ENCODE measurements around the gene OR52K2.

The OR52K2 gene

GRCh38 chr11:4495487-4495886, 46.4 kb downstream of the OR52K2 start:
- Histone ChIP-seq H3K79me1 (ENCODE audit: low read depth, low read length) (no peaks in the 10 kb centered on the region), H3K23ac (ENCODE audit: low read depth, low read length, poor library complexity) (no peak overlapping the region), H3K36me3 (replicated peaks in 1 of 2; ENCODE audit: control insufficient read depth in 2 of 2, insufficient read depth in 2 of 2, low read length in 2 of 2) (no peaks in the 10 kb centered on the region), H3K9ac (ENCODE audit: low read depth, low read length, poor library complexity) (no peak overlapping the region), H2AFZ (ENCODE audit: low read length) (no peak overlapping the region), H2BK15ac (ENCODE audit: low read length) (no peak overlapping the region), H3K4me3 (ENCODE audit: low read length in 2 of 2) (no peak overlapping the region), H2BK12ac (ENCODE audit: low read length) (no peak overlapping the region), H3K27ac (replicated peaks; ENCODE audit: low read length) (no peak overlapping the region), H4K91ac (ENCODE audit: low read depth, low read length, poor library complexity) (no peak overlapping the region), H3K27me3 (ENCODE audit: control insufficient read depth in 3 of 3, insufficient read depth in 3 of 3, low read depth in 1 of 3, low read length in 3 of 3) (peaks cover 0 to 37% (median 0%) of the 10 kb centered on the region in 3 experiments), H3K4ac (ENCODE audit: low read length) (no peak overlapping the region), H2BK120ac (ENCODE audit: low read depth, low read length) (no peak overlapping the region), H3K18ac (ENCODE audit: low read length) (no peak overlapping the region), H3K4me1 (ENCODE audit: control insufficient read depth in 2 of 2, insufficient read depth in 1 of 2, low read depth in 1 of 2, low read length in 2 of 2) (no peaks in the 10 kb centered on the region), H3K14ac (ENCODE audit: low read length) (no peak overlapping the region), H2AK5ac (ENCODE audit: low read depth, low read length) (no peak overlapping the region), H2BK5ac (ENCODE audit: low read length) (no peak overlapping the region), H4K8ac (ENCODE audit: low read depth, low read length) (no peak overlapping the region), H3K9me3 (replicated peaks in 1 of 2; ENCODE audit: control insufficient read depth in 2 of 2, insufficient read depth in 1 of 2, low read depth in 1 of 2, low read length in 2 of 2) (no peaks in the 10 kb centered on the region), H3K4me2 (ENCODE audit: insufficient read depth, low read length, poor library complexity, severe bottlenecking) (no peak overlapping the region)
- no peak for DNase-seq (ENCODE audit: low spot score)
- no CpG with 5 or more reads among the region's 7 CpGs for WGBS, 2 donors (ENCODE audit: extremely low coverage in 2 of 2, insufficient read length in 2 of 2, insufficient replicate concordance in 1 of 2)

GRCh38 chr11:4495986-4496385, 46.9 kb downstream of the OR52K2 start:
- H2AK5ac ChIP-seq (ENCODE audit: low read depth, low read length): no peak overlapping the region
- H3K14ac ChIP-seq (ENCODE audit: low read length): no peak overlapping the region
- H3K36me3 ChIP-seq (replicated peaks in 1 of 2; ENCODE audit: control insufficient read depth in 2 of 2, insufficient read depth in 2 of 2, low read length in 2 of 2): no peaks in the 10 kb centered on the region
- no CpG with 5 or more reads among the region's 6 CpGs for WGBS, 2 donors (ENCODE audit: extremely low coverage in 2 of 2, insufficient read length in 2 of 2, insufficient replicate concordance in 1 of 2)
- H3K4me2 ChIP-seq (ENCODE audit: insufficient read depth, low read length, poor library complexity, severe bottlenecking): no peak overlapping the region
- no peak for DNase-seq (ENCODE audit: low spot score)
- no peak overlapping the region for H3K4ac ChIP-seq (ENCODE audit: low read length)
- H3K4me3 ChIP-seq (ENCODE audit: low read length in 2 of 2): no peak overlapping the region
- H4K8ac ChIP-seq (ENCODE audit: low read depth, low read length): no peak overlapping the region
- no peaks in the 10 kb centered on the region for H3K4me1 ChIP-seq (ENCODE audit: control insufficient read depth in 2 of 2, insufficient read depth in 1 of 2, low read depth in 1 of 2, low read length in 2 of 2)
- no peak overlapping the region for H4K91ac ChIP-seq (ENCODE audit: low read depth, low read length, poor library complexity)
- H3K27ac ChIP-seq (replicated peaks; ENCODE audit: low read length): no peak overlapping the region
- H3K9ac ChIP-seq (ENCODE audit: low read depth, low read length, poor library complexity): no peak overlapping the region
- no peak overlapping the region for H2BK5ac ChIP-seq (ENCODE audit: low read length)
- no peak overlapping the region for H3K23ac ChIP-seq (ENCODE audit: low read depth, low read length, poor library complexity)
- peaks cover 0 to 37% (median 0%) of the 10 kb centered on the region in 3 experiments for H3K27me3 ChIP-seq (ENCODE audit: control insufficient read depth in 3 of 3, insufficient read depth in 3 of 3, low read depth in 1 of 3, low read length in 3 of 3)
- no peak overlapping the region for H2BK12ac ChIP-seq (ENCODE audit: low read length)
- H2AFZ ChIP-seq (ENCODE audit: low read length): no peak overlapping the region
- no peaks in the 10 kb centered on the region for H3K9me3 ChIP-seq (replicated peaks in 1 of 2; ENCODE audit: control insufficient read depth in 2 of 2, insufficient read depth in 1 of 2, low read depth in 1 of 2, low read length in 2 of 2)
- H2BK120ac ChIP-seq (ENCODE audit: low read depth, low read length): no peak overlapping the region
- no peak overlapping the region for H3K18ac ChIP-seq (ENCODE audit: low read length)
- no peak overlapping the region for H2BK15ac ChIP-seq (ENCODE audit: low read length)
- H3K79me1 ChIP-seq (ENCODE audit: low read depth, low read length): no peaks in the 10 kb centered on the region

- no peak overlapping the region for H3K4me2 ChIP-seq (ENCODE audit: insufficient read depth, low read length, poor library complexity, severe bottlenecking)
- no peak overlapping the region for H2BK15ac ChIP-seq (ENCODE audit: low read length)
- no peak overlapping the region for H3K9ac ChIP-seq (ENCODE audit: low read depth, low read length, poor library complexity)
- no peak overlapping the region for H4K91ac ChIP-seq (ENCODE audit: low read depth, low read length, poor library complexity)
- no peak overlapping the region for H2AK5ac ChIP-seq (ENCODE audit: low read depth, low read length)
- no peak overlapping the region for H2BK5ac ChIP-seq (ENCODE audit: low read length)
- H3K36me3 ChIP-seq (replicated peaks in 1 of 2; ENCODE audit: control insufficient read depth in 2 of 2, insufficient read depth in 2 of 2, low read length in 2 of 2): no peaks in the 10 kb centered on the region
- no peaks in the 10 kb centered on the region for H3K4me1 ChIP-seq (ENCODE audit: control insufficient read depth in 2 of 2, insufficient read depth in 1 of 2, low read depth in 1 of 2, low read length in 2 of 2)
- no peak for DNase-seq (ENCODE audit: low spot score)
- H3K79me1 ChIP-seq (ENCODE audit: low read depth, low read length): no peaks in the 10 kb centered on the region
- no CpG with 5 or more reads among the region's 15 CpGs for WGBS, 2 donors (ENCODE audit: extremely low coverage in 2 of 2, insufficient read length in 2 of 2, insufficient replicate concordance in 1 of 2)
- no peak overlapping the region for H3K23ac ChIP-seq (ENCODE audit: low read depth, low read length, poor library complexity)
- no peak overlapping the region for H3K27ac ChIP-seq (replicated peaks; ENCODE audit: low read length)
- H3K4me3 ChIP-seq (ENCODE audit: low read length in 2 of 2): no peak overlapping the region
- no peak overlapping the region for H2BK12ac ChIP-seq (ENCODE audit: low read length)
- H3K9me3 ChIP-seq (replicated peaks in 1 of 2; ENCODE audit: control insufficient read depth in 2 of 2, insufficient read depth in 1 of 2, low read depth in 1 of 2, low read length in 2 of 2): no peaks in the 10 kb centered on the region
- H3K4ac ChIP-seq (ENCODE audit: low read length): no peak overlapping the region
- H3K18ac ChIP-seq (ENCODE audit: low read length): no peak overlapping the region
- H2BK120ac ChIP-seq (ENCODE audit: low read depth, low read length): no peak overlapping the region
- H2AFZ ChIP-seq (ENCODE audit: low read length): no peak overlapping the region
- H4K8ac ChIP-seq (ENCODE audit: low read depth, low read length): no peak overlapping the region
- no peak overlapping the region for H3K14ac ChIP-seq (ENCODE audit: low read length)
- H3K27me3 ChIP-seq (ENCODE audit: control insufficient read depth in 3 of 3, insufficient read depth in 3 of 3, low read depth in 1 of 3, low read length in 3 of 3): peaks cover 0 to 37% (median 0%) of the 10 kb centered on the region in 3 experiments
Observed at GRCh38 chr11:4496557-4497248, 47.6 kb downstream of the OR52K2 start.

Measured in neuronal stem cell (in vitro differentiated cells).